NCI-H1930 (cell line): Measurements from ENCODE around the gene RAB40B.

Source experiments
- DNase-seq, 2 experiments: peaks; one replicate each; lab custom pipeline; 2025; lab: John Stamatoyannopoulos, UW

The RAB40B gene

GRCh38 chr17:82615084-82616020 lies 83.1 kb downstream of the RAB40B start:
- DNase-seq = peak; percentile 42 to 55

- no peak for DNase-seq
These were observed 84.3 kb downstream of the RAB40B start for GRCh38 chr17:82614095-82614631.

- DNase-seq = no peak
These were observed 85.0 kb downstream of the RAB40B start for GRCh38 chr17:82613283-82614094.

- DNase-seq = no peak
These were observed 87.1 kb downstream of the RAB40B start for GRCh38 chr17:82611140-82612058.

- DNase-seq = no peak
These were observed 88.8 kb downstream of the RAB40B start for GRCh38 chr17:82609655-82610054.

- DNase-seq = no peak
These were observed 89.7 kb downstream of the RAB40B start for GRCh38 chr17:82608816-82609215.

- DNase-seq = no peak
These were observed 92.4 kb downstream of the RAB40B start for GRCh38 chr17:82605939-82606600.
